ENCODE measurements around the gene MAGI2.

MAGI2 gene

DNA sequence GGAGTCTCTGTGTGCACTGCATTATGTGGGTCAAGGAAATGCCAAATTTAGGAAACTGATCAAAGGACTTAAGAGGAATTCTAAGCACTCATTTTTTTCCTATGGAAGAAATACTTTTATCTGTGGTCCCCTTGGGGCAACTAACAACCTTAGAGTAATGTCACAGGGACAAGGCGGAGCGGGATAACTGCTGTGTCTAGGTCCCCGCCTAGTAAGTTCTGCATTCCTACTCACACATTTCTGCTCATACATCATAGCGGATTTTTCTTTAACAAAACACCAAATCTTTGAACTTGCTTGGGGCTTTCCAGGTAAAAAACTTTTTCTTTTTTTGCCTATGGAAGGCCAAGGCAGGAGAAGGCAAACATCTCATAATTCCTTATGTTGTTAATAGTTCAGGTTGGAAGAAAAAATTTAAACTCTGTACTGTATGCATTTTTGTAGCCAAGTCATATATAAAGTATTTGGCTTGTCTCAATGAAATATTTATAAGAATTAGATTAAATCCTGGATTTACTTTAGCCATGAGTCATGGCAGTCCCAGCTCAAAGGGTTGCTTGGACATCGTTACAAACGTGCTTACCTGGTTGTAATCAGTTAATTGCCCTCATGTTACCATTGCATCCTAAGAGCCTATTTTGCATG lies 1369.9 kb downstream of the MAGI2 start:
- DNase-seq (ENCODE audit: low read depth): no peak

DNA sequence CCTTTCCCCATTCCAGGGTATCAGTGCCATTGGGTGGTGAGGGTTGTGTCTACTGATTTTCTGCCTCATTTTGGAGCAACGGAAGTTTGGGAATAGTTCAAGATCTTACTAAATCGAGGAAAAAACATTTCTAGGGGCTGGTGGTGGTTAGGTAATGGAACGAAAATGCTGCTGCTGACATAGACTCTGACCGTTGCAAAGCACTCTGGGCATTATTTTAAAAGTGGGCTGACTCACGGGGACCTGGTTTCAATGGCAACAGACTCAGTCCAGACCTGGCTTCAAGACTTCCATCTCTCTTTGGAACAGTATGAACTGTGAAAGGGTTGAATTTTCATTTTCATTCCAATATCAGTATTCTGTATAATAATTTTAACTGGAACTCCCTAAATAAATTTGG lies 1370.9 kb downstream of the MAGI2 start:
- no peak for DNase-seq (ENCODE audit: low read depth)

DNA sequence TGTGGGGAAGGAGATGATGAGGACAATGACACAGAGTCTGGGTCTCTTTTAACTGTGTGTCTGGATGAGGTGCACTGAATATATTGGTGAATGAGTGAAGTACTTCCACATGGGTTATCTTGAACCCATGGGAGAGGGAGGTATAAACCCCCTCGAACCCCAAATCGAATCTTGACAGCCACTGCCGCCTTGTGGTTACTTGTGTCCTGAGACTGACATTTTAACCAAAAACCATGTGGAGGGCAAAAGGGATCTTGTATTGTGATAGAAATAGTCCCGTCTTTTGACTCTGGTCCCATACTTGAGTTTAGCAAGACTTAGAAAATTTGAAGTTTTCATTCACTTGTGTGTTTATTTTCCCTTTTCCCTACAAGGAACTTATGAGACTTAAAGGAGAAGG lies 1371.6 kb downstream of the MAGI2 start:
- DNase-seq (ENCODE audit: low read depth): no peak

DNA sequence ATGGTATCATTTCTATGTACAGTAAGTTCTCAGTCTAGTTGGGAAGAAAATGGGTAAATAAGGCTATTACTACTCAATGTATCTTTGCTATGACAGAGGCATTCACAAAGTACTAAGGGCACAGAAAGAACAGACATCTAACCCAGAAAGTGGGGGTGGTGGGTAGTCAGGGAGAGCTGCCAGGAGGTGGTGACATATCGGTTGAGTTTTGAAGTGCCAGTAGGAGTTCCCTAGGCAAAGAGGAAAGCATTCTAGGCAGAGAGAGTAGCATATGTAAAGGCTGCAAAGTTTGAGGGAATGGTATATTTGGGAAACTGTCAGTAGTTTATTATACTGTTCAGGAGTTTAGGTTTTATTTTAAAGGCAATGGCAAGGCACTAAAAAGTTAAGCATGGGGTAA lies 1372.1 kb downstream of the MAGI2 start:
- no peak for DNase-seq (ENCODE audit: low read depth)

DNA sequence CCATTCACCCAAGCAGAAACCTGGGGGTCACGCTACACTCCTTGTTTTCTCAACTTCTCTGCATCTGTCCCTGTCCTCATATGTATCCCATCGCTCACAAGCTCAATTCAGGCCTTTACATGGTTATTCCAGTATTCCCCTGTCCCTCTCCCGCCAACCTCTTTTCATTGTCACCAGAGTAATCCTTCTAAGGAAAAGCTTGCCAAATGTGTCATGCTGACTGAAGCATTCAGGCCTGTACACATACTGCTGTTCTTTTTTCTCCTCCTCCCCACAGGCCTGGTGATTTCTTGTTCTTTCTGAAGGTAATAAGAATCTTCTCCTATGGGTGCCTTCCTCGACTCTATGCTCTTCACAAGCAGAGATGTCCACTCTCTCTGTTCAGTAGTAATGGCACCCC lies 1372.7 kb downstream of the MAGI2 start:
- no peak for DNase-seq (ENCODE audit: low read depth)

DNA sequence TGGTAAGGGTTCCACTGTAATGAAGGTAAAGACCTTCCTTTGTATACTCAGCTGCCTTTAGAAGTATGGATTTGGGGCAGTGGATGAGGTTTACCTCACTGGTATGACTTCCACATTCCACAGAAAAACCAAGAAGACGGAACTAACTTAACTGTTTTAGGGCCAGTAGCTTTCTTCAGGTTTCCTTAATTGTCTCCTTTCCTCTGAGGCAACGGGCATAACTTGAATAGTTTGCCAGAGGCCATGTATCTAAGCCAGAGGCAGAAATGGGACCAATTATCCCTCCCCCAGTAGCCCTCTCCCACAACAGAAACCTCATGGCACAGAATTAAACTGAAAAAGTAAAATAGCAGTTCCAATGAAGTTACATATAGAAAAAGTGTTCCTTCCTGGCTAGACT lies 1373.2 kb downstream of the MAGI2 start:
- no peak for DNase-seq (ENCODE audit: low read depth)

DNA sequence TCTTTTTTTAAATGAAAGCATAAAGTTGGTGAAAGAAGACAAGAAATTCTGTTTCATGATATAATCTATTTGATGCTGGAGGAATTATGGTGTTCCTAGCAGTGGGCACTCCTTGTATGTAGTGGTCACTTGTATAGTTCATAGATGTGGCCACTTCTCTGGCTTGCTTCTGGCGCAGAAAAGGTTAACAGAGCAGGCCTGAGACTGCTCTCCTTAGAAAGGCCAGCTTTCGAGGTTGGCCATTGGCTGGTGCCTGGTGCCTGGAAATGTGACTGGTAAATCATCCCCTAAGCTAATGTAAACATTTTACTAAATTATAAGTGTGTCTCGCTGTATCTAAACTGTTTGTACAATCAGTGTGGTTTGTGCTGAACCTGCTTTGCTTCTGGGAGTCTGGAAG lies 1378.8 kb downstream of the MAGI2 start:
- DNase-seq (ENCODE audit: low read depth): no peak

DNA sequence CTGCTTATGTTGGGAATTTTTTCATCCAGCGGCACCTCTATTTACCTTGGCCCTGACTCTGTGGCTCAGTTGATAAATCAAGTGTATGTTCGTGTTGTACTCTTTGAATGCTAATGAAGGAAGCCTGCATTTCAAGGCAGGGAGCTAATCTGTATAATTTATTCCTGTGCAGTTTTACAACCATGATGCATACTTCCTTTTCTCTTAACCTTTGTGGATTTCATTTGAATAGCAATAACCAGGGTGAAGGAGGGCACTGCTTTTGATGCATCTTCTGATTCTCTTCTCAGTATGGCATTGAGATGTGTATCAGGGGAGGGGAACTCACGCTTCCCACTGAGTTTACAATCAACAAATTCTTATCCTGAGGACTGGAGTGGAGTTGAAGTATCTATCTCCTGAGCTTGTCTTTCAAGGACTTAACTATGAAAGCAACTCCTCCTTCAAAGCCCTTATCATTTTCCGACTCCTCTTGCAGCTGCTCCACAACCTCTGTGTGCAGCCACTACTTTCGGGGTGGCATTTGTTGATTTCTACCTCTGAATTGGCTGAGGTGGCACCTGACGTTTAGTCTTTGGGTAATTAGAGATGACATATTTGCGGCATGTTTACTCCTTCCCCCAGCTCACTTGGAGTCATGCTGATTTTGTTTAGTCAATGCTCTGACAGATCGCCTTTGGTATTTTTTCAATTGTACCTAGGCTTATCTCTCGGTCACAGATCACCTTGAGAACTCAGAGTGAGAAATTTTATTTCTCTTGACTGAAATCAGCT lies 1379.7 kb downstream of the MAGI2 start:
- no peak for DNase-seq (ENCODE audit: low read depth)

DNA sequence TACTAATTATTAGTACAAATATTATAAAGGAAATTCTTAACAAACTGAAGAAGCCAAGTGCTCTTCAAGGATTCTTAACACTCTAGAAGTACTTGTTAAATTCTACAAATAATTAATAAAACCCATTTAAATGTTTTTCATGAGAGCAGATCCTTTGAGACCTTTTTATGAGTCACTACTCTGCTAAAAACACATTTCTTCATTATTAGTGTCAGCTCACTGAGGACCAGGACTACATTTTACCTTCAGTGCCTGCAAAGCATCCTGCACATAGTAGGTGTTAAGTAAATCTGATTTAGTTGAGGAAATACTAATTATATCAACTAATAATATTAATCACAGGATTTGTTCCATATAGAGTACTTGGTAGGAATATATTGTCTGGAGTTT lies 1381.3 kb downstream of the MAGI2 start:
- DNase-seq (ENCODE audit: low read depth): no peak

DNA sequence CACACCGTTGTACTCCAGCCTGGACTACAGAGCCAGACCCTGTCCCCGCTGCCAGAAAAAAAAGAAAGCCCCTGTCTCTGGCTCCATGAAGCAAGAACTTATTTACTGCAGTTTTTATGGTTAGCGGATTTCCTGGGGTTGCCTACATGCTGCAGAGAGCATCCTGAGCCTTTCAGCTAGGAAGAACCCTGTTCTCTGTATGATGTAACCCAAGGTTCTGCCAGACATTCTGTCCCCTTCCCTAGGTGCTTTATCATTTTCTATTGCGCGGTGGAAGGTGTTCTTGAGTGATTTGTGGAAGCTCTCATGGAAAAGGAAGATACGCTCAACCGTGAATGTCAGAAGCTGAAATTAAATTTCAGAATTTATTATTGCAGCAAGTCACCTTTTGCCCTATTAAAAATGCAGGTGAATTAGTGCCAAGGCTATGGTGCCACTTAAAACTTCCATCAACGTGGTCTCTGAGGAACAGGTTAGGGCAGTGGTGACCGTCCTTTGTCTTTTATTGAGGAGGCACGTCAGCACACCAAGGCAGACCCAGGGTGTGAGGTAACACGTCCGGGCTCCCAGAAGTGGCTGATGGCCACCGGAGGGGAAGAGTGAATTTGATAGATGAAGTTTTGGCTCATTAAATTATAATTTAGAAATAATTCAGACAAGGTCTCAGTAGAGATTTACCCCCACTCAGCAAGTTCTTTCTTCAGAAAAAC lies 1381.8 kb downstream of the MAGI2 start:
- DNase-seq (ENCODE audit: low read depth): no peak

DNA sequence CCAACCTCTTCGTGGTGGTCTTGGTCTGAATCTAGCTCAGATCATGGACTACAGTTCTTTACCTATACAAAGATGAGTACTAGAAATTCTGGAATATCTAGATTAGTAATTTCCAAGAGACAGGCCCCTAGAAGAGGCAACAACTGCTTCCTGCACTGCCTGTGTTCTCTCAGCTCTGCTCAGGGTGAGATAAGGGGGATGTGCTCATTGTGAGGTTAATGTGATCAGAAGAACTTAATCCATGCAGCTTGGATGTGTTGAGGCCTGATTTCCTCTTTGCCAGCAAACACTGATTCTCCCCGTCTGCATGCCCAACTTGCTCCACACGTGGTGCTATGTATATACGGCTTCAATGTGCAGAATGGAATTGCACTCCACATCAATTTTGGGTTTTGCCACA lies 1386.9 kb downstream of the MAGI2 start:
- DNase-seq (ENCODE audit: low read depth): no peak

DNA sequence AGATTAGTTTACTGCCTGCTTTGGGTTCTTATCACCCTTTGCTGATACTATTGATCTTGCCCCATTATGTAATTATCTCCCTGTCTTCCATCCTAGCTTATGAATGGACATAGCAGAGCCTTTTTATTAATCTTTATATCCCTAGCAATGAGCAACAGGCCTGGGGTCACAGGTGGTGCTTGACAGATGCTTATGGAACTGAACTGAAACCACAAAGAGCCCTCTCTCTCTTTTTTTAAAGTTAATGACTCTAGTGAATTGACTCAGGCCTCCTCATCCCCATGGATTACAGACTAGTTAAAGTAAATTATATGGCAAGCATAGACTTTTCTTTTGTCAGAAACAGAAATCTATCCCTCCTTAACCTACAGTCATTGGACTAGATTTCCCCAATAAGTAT lies 1389.7 kb downstream of the MAGI2 start:
- no peak for DNase-seq (ENCODE audit: low read depth)

DNA sequence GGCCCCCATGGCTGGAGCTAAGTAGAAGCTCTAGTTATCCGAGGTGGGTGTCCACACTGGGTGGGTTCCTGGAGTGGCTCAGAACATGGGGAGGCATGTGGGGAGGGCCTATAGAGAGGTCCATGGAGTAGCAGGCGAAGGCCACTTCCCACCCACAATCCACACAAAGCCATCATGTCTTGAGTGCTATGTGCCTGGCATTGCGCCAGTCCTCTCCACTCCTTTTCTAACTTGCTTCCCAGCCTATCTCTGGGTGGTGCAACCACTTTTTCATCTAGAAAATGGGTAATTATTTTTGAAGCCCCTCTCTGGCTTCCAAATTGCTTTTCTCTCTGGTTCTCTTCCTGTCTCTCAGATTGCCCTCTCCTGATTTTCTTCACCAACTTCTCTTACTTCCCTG lies 1391.3 kb downstream of the MAGI2 start:
- no peak for DNase-seq (ENCODE audit: low read depth)

DNA sequence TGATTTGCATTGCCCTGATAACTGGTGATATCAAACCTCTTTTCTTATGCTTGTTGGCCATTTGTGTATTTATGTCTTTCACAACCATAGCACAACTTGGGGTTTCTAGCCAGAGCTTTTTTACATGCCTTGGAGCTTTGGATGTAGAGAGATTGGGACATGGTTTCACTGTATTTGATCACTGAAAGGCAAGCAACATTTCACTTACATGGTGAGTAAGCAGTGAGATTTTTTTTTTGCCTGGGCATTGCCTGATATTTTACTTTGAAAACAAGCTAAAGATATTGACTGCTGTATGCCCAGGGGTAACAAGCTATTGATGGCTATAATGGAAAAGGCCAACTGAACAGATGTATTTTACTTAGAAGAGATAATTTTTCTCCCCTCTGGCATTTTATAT lies 1395.9 kb downstream of the MAGI2 start:
- no peak for DNase-seq (ENCODE audit: low read depth)

DNA sequence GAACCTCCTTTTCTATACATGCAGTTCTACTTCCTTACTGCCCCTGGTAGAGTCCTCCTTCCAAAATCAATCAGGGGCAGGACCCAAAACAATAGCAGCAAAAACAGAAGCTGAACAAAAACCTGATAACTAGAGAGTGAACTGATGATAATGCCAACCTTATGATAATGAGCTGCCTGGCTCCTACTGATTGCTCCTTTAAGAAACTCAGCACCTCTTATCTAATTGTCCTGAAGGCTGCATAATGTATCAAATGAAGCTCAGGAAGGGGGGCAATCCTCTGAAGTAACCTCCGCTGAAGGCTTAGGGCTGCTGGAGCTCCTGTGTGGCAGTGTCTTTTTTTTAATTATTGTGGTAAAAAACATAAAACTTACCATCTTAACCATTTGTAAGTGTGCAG lies 1397.9 kb downstream of the MAGI2 start:
- no peak for DNase-seq (ENCODE audit: low read depth)

DNA sequence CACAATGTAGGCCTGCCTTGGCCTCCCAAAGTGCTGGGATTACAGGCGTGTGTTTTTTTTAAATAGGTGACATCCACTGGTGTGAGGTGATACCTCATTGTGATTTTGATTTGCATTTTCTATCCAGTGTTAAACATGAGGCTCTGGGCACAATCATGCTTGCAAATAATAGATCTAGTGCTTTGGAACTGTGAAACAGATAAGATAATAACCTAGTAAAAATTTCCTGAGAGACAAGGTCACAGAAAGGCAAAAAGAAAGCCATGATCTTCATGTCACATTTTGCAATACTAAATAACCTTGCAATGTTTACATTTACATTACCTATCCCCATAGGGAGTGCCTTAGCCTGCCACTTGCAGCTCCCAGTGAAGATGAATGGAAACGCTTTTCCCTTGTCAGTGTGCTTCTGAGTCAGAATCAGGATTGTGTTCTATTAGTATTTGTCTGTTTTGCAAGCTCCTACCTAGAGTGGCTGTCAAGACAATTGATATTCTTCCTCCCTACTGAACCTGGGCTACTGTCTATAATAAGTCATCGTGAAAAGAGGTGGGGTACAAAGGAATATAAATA lies 1398.4 kb downstream of the MAGI2 start:
- no peak for DNase-seq (ENCODE audit: low read depth)

DNA sequence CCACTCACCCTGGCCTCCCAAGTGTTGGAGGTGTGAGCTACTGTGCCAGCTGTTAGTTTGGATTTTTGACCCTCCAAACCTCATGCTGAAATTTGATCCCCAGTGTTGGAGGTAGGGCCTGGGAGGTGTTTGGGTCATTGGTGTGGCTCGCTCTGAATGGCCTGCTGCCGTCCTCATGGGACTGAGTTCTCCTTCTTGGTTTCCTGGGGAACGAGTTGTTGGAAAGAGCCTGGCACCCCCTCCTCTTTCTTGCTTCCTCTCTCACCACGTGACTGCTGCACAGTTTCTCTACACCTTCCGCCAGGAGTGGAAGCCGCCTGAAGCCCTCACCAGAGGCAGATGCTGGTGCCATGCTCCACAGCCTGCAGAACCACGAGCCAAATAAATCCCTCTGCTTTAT lies 1401.4 kb downstream of the MAGI2 start:
- no peak for DNase-seq (ENCODE audit: low read depth)

DNA sequence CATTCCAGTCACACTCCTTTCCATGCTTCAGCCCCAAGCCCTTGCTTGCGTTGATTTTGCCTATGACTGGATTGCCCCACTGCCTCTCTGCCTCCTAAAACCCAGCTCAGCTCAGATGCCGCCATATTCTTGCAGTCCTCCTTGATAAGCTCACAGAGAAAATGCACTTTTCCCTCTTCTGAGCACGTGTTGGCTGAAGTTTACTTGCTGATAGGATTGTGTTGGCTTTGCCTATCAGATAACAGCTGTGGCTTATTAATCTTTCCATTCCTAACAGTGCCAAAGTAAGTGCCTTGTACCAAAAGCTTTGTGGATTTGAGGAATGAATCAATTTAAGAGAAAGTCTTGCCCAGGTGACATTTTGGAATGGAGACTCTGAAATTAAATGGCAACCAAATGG lies 1405.7 kb downstream of the MAGI2 start:
- no peak for DNase-seq (ENCODE audit: low read depth)

DNA sequence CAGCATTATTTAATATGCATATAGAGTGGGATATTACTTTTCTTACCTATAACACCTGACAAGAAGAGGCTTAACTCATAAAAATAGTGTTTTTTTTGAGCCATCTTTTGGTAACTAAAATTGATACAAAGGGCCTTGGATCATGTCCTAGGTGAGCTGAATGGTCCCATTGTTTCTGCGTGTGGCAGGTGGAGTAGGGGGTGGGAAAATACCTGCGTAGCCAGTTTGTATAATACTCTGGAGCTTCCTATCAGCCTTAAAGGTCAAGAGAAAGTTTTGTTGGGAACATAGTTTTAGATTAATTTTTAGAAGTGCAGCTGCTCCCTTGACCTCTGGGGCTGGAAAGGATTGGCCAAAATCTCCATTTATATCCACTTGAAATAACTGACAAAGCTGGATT lies 1410.3 kb downstream of the MAGI2 start:
- no peak for DNase-seq (ENCODE audit: low read depth)

DNA sequence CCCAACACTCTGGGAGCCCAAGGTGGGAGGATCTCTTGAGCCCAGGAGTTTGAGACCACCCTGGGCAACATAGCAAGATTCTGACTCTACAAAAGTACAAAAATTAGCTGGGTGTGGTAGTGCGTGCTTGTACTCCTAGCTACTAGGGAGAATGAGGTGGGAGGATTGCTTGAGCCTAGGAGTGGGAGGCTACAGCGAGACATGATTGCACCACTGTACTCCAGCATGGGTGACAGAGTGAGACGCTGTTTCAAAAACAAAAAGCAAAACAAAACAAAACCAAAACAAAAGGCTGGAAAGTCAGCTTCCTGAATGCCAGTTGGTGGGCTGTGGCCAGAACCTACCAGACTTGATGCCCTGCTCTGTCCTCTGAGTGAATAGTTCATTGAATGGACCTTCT lies 1412.0 kb downstream of the MAGI2 start:
- no peak for DNase-seq (ENCODE audit: low read depth)

DNA sequence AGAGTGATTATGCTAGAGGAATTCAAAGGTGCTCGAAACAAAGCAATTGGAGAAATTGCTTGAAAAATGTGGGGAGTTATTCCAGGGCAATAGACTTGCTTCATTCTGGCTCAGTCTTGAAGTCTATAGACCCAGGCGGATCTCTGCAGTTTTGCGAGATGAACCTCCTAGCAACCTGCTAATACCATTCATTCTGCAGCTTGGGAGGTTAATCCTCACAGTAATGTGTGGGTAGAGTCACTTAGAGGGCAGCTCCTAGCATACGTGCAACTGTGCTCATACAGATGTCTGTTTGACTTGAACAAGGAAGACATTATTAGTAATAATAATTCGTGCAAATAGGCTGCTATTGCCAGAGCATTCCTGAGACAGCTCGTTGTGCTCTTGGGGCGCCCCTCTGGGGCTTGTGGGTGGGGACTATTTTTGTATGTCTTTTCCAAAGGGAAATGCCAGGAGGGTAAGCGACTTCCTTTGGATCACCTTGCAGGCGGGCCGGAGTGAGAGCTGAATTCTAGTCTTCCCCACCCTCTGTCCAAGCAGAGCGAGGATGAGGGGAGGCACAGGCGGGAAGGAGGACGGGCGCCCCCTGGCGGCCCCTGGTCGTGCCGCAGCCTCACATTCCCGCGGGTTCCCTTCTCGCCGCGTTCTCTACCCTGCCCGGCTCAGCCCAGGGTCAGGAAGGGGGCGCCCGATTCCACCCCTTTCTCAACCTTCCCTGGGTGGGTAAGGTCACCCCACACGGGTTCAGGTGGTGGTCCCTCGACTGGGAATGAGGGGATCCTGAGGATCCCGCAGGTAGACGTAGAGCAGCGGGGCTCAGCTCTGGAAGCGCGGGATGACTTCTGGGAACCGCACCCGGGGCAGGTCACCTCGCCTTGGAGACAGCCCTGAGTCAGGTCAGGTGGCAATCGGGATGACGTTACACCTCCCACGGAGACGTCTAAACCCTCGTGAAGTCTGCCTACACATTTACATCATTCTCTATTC lies 1413.4 kb downstream of the MAGI2 start:
- no peak for DNase-seq (ENCODE audit: low read depth)
